Middle frontal gyrus (tissue), 1 donor: ENCODE measurements around the gene MAP1LC3B2.

Source experiments
- DNase-seq: peaks from one replicate; pipeline ENCODE4 v3.0.0-alpha.2; 2015; ENCODE audit warnings: low spot score; ENCODE audit errors: extremely low spot score

Gene MAP1LC3B2

DNA sequence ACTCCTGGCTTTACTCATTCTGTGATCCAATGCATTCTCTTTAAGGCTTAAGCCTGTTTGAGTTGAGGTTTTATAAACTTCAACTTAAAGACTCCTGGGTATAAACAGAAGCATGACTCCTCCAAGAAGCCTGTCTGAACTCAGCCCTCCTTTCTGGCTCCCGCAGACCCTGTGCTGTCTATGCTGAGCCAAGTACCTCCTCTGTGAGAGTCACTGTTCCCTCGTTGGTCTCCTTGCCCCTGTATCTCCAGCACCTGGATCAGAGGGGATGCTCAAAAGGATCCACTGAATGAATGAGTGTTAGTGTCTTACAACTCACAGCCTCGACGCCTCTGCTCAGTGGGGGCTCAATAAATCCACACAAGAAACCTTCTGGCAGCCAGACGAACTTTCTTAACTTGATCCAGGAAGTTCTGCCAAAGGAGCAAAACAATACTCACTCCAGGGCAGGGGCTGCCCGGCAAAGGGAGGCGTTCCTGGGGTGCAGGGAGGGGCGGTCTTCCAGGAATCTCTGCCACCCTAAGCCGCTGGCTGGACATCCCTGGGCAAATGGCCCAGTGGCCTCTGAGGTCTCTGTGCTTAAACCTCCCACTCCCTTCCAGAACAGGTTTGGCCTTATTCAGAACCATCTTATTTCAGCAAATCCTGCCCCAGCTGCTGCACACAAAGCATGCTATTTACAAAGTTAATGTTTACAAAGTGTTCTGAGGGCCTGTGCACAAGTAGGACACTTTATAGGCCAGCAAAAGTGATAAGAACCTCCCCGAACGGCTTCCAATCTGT lies 32.9 kb downstream of the MAP1LC3B2 start:
- DNase-seq = no peak

DNA sequence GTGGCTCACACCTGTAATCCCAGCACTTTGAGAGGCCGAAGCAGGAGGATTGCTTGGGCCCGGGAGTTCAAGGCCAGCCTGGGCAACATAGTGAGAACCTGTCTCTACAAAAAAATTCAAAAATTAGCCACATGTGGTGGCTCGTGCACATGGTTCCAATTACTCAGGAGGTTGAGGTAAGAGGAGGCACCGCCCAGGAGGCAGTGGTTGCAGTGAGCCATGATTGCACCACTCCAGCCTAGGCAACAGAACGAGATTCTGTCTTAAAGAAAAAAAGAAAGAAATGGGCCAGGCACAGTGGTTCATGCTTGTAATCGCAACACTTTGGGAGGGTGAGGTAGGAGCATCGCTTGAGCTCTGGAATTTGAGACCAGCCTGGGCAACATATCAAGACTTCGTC lies 33.5 kb downstream of the MAP1LC3B2 start:
- DNase-seq = no peak

DNA sequence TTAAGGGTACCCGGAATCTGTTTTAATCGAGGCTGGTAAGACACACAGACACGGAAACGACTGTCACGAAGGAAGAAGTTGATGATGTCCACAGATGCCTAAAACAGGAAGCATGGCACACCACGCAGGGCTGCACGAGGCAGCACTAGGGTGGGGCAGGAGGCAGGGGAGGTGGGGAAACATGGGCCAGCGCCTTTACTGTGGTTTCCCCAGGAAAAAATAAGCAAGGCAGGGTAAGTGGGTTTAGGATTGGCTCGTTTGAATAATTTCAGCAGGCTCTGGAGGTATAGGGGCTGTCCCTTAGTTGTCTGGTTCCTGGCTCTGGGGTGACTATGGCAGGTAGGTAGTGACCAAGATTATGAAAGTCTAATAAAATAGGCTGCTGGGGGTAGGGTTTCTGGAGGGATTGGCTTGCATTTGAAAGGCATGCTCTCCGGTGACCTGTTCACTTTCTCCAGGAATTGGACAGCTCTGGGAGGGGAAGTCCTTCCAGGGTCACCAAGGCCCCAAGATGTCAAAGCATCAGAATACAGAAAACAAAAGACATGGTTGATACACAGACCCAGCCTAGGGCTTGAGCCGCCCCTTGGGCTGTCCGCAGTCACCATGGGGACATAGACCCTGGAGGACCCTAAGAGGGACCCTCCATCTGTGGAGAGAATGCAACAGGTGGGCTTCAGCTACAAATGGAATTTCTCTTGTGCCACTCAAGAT lies 35.3 kb downstream of the MAP1LC3B2 start:
- no peak for DNase-seq

DNA sequence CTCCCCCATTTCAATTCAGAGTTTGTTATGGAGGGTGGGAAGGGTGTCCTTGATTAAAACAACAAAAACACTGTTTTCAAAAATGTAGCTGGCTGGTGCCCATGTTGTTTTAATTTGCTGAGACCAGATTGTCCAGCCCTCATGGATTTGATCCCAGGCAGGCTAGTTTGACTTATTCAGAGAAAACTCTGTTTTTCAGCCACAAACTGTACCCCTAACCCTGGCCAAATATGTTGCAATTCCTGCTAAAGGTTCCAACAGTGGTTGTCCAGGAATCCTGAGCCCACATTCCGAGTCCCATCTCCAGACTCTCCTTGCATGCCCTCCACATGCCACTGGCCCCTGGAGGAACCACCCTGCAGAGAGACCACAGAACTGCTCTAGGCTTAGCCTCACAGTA lies 36.0 kb downstream of the MAP1LC3B2 start:
- DNase-seq = no peak

DNA sequence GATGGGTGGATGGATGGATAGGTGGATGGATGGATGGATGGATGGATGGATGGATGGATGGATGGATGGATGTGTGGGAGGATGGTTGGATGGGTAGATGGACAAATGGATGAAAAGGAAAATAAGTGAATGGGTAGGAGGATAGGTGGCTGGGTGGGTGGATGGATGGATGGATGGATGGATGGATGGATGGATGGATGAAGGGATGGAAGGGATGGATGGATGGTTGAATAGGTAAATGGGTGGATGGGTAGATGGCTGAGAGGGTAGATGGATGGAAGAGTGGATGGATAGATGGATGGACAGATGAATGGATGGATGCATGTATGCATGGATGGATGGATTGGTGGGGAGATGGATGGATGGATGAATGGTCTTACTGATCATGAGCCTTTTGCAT lies 36.5 kb downstream of the MAP1LC3B2 start:
- DNase-seq = no peak

DNA sequence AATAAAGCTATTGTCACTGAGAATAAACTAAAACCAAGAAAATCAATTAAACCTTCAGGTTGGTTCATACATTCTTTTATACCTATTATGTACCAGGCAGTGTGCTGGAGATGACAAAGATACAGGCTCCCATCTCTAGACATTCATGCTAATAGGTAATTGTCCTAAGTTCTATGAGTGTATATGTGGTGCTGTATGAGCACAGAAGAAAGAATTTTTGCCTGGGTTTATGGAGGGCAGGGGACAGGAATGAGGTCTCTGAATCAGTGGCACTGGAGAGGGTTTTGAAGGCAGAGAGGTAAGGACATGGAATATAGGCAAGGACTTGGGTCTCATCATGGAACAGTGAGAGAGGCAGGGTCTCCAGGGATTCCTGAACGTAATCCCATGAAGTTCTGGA lies 38.7 kb downstream of the MAP1LC3B2 start:
- no peak for DNase-seq

DNA sequence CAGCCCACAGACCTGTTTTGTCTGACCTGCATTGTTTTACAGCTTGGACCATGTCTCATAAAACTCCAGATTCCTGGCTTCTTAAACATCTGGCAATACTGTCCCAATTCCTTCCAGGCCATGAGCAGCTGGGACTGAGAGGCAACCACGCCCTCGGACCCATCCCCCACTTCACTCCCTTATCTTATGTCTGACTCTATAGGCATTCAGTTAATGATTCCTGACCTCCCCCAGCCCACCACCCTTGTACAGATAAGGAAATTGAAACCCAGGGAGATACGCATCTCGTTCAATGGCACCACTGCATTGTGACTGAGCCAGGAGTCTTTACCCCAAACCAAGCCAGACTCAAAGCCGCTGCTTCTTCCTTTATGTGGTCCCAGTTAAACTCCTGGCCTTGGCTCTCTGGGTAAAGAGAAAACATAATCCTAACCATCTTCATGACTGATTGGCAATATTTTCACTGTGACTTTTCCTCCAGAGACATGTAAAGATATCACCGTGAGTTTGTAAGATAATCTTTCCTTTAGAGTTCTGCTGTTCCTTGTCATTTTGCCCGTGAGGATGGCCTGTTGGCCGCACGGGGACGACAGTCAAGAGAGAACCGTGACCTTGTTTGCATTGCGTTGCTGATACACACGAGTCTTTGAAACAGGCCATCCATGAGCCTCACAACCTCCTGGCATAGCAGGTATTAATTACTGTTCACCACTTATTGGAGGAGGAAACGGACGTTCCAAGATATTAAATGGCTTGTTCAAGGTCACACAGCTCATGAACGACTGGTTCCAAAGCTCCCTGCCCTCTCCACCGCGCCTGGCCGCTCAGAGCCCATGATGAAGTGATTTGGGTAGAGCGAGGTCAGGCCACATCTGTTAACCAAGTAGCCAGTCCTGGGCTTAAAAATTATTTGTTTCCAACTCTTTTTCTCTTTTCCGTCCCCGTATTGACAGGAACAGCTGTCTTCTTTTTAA lies 39.4 kb downstream of the MAP1LC3B2 start:
- DNase-seq = no peak

DNA sequence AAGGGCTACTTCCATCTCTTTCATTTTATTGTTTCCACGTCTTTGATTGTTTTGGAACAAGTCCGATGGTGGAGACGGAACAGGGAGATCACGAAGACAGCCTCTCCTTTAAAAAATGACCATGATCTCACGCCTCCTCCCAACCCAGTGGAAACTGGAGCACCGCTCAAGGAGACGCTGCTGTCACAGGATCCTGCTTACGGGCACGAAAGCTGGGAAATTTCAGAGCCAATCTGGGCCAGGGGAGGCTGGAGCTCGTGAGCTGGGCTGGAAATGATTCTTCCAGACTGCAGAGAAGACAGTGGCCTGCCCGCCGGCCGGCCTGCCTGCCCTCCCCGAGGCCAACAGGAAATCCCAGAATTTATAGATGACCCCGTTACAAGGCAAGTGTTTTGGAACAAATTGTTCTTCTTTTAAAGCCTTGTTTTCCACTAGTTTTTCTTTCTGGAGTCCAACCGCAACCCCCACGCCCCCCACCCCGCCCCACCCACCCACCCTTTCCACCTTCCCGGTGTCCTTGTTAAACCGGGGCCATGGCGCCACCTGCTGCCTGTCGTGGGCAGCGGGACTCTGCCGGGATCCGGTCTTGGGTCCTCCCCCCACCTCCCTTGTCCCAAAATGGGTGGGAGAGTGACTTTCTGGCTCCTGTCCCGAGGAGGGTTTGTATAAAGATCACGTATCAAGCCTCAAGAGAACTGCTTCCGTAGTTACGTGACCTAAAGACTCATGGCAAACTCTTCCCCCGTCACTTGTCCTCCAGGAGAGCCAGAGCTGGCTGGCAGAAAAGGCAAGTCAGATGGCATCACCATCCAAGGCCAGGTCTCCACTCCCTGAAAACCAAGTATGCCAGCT lies 40.3 kb downstream of the MAP1LC3B2 start:
- no peak for DNase-seq

DNA sequence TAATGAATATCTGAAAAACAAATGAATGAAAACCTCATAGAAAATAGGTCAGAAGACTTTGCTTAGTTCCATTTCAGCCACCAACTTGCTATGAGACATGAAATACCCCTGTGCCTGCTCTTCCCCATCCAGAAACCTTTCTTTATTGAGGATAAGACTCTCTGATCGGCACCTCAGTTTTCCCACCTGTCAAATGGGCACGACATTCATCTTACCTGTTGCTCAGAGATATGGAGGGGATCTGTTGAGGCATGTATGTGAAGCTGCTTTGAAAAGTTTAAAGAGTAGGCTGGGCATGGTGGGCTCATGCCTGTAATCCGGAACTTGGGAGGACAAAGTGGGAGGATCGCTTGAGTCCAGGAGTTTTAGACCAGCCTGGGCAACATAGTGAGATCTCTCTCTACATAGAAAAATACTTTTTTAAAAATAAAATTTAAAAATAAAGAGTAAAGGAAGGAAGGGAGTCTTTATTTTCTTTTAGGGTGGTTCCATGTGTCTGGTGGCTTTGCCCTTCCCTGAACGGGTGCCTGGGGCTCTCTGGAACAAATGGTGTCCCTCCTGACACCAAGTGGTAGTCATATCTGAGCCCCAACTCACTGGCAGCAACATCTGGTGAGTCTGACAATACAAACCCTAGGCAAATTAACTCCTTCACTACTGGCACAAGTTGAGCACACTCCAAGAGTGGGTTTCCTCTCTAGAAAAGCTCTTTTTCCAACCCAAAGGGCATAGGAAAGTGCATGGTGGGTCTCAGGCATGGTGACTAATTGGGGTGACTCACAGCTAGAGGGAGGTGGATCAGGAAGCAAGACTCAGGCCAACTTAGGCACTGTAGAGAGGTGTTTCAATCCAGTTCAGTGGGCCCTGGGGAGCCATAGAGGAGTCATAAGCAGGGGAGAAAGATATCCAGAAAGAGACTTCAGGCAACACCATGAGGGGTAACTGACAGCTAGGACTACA lies 42.1 kb downstream of the MAP1LC3B2 start:
- no peak for DNase-seq

DNA sequence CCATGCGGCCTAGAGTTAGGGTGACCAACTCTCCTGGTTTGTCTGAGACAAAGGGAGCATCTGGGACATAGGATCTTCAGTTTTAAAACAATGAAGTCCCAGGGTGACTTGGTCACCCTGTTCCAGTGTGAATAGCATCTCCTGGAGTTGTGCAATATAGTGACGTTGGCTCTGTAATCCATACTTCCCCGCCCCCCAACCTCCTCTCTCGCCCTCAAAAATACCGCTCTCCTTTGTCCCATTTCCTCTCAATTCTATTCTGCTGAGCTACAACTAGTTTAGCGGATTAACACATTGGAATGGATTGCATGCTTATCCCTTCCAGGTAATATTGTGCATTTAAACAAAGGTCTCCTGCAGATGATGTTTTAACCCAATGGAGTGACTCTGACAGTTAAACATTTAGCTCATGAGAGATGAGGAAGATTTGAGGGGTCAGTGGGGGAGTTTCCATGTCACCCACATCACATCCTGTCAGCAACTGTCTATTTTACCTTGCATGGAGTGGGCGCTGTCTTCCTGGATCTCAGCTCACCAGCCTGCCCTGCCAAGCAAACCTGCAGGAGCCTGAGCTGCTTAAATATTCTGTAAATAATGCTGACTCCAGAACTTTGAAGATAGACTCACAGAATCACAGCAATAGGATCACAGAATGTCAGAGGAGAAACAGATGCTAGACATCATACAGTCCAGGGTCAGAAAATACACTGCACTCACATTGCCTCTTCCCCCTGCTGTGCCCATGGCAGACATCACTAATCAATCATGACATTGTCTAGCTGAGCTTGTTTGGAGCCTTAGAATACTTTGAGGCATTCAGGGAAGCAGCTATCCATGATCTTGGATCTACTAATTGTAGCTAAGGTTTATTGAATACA lies 43.0 kb downstream of the MAP1LC3B2 start:
- no peak for DNase-seq

DNA sequence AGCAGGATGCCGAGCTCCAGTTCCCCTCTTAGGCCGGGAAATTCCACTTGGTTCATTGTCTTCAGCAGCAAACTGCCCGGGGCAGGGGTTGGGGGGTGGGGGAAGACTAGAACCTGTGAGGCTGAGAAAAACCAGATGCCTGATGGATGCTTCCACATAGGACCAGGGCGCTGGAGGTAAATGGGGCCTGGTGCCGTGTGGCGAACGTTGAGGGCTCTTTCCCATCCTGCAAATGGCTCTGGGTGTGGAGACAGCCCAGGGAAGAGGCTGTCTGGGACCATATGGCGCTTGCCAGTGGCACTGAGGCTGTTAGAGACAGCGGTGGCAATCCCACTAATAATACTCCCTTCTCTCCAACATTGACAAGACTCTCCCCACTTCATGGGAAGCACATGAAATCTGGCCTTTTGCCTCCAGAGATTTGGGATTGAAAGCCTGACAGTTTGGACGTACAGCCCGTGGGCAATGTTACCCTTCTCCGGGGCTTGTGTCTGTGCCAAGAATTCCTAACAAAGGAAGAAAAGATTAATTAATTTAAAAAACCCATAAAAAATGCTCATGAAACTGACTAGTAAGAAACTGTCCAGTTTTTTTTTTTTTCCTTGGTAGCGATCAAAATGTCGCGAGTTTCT lies 44.5 kb downstream of the MAP1LC3B2 start:
- no peak for DNase-seq

DNA sequence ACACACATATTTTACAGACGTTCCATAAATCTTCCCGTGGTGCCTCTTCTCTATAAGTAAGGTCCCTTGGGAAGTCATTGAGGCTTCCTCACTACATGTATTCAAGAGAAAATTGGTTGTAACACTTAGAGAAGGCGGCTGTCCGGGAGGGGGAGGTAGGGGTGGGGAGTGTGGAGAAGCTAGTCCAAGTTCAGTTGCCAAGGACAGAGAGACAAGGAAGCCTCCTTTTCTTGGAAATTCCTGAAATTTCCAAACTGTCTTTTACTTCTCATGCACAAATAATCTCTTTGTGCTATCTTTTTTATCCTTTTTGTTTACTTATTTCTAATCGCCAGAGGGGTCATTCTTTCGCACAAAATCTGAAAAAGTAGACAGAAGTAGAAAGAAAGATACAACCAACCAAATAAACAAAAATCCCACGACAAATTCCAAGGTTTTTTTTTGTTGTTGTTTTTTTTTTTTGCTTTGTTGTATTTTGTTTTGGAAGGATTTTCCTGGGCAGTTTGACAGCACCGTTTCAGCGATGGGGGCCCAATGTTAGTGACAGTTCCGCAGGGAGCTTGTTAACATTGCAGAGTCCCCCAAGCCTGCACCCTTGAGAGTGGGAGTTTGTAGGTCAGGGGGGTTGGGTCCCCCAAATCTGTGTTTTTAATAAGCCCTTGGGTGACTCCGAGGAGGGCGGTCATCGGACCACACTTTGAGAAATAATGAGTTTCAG lies 45.2 kb downstream of the MAP1LC3B2 start:
- no peak for DNase-seq

DNA sequence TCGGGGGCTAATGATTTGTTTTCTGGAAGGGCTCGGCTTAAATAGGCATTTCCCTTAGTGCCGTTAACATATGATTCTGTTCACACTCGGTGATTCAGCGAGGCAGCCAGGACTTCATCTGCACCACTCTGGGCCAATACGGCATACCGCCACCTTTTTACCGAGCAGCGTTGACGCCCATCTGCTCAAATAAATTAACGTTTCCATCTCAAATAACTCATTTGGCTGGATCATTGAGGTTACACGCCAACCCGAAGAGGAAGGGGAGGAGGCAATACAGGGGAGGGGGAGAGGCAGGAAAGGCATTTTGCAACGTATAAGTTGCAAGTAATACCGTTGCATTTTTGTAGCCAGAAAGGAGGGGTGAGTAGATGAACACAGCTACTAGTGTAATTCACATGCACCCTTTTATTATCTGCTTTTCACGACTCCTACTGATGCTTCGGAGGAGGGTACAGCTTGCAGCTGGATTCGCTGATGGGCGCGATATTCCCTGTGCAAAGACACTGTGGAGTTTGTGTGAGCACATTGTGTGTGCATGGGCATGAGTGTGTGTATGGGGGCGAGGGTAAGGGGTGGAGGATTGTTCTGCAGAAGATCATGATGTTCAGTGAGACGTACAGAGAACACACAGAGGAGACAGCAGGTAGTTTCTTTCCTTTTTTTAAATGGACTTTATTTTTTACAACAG lies 45.9 kb downstream of the MAP1LC3B2 start:
- DNase-seq = no peak

DNA sequence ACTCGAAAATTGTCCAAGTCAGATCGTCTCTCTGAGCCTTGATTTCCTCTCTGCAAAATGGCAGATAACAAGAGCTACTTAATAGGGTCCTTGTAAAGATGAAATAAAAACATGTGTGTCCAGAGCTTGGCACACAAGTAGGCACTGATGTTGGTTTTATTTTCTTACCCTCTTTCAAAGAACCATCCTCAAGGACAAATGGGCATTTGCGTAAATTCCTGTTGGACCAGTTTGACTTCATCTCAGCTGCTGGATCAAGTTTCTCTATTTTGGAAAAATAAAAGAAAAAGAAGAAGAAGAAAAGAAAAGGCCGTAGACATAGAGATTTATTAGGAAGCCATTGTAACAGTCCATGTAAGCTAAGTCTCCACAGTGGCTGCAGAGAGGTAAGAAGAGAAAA lies 47.2 kb downstream of the MAP1LC3B2 start:
- DNase-seq = no peak

DNA sequence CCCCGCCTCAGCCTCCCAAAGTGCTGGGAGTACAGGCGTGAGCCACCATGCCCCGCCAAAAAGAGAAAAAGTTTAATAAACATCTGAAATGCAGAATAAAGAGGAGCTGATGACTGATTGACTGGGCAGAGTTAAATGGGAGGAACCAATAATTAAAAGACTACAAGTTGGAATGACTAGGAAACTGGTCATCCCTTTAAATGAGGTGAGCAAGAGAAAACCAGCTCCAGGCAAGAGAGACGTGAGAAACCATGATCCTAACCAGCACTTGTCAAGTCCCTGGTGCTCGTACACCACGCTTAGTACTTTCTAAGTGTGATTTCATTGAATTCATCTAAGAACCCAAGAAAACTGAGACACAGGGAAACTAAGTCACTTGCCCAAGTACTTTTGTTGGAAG lies 47.9 kb downstream of the MAP1LC3B2 start:
- DNase-seq = no peak

DNA sequence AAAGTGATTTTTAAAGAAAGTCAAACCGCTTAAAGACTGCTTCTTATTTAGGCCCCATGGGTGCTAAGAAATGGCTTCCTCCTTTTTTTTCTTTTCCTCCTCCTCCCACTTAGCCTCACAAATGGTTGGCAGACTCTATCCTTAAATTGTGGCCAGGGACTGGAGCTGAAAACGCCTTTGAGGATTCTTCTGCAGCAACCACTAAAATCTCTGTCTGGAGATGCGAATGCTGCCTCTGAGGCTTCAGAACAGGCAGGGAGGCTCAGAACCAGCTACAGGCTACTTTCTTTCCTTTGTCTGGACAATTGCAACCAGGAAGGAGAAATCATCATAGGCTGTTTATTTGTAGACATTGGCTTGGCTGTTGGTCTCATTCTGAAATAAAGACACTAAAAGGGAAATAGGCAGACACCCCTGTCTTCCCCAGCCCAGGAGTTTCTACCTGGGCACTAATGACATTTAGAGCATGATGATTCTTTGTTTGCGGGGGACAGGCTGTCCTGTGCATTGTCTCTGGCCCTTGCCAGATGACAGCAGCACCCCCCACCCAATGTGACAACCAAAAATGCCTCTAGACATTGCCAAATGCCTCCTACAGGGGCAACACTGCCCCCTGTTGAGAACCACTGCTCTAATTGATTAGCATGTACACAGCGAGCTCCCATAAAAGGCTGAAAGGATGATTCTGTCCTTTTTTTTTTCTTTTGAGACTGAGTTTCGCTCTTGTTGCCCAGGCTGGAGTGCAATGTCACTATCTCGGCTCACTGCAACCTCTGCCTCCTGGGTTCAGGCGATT lies 50.3 kb downstream of the MAP1LC3B2 start:
- DNase-seq = no peak
